ENCODE measurements around the gene ASIP. TPM values are rescaled to one million over a fixed set of nuclear protein-coding genes. Genes with fewer than 3 reads are reported as not detected.
"Not testable (repeated sequence)": the region's sequence is repeated elsewhere in the genome, so short reads cannot be mapped to it uniquely, and the experiment has no call there.

ASIP gene
- total RNA-seq, 1 experiment from 2014 or later = not detected

DNA sequence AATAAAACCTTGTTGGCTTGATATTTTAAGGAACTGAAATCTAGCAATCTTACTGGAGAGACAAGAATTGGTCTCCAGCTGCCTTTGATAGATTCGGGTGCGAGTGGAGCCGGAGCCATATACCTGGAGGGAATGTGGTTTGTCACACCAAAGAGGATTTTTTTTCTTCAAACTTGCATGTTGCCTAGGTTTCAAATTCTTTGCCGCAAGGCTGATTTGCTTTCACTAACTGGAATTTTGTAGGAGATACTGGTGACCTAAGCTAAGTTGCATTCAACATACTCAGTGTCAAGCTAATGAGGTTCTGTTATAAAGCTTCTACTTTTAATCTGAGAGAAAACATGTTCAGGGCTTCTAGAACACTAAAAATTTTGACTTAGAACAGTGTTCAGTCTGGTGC lies 39.7 kb upstream of the ASIP start:
- no peak for DNase-seq (ENCODE audit: unreplicated experiment)
- TF ChIP-seq, protein P1, sequence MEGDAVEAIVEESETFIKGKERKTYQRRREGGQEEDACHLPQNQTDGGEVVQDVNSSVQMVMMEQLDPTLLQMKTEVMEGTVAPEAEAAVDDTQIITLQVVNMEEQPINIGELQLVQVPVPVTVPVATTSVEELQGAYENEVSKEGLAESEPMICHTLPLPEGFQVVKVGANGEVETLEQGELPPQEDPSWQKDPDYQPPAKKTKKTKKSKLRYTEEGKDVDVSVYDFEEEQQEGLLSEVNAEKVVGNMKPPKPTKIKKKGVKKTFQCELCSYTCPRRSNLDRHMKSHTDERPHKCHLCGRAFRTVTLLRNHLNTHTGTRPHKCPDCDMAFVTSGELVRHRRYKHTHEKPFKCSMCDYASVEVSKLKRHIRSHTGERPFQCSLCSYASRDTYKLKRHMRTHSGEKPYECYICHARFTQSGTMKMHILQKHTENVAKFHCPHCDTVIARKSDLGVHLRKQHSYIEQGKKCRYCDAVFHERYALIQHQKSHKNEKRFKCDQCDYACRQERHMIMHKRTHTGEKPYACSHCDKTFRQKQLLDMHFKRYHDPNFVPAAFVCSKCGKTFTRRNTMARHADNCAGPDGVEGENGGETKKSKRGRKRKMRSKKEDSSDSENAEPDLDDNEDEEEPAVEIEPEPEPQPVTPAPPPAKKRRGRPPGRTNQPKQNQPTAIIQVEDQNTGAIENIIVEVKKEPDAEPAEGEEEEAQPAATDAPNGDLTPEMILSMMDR (IDR thresholded peaks at IDR 0.05; ENCODE audit: unreplicated experiment) = no peak
- ChIA-PET POLR2A (interaction anchor here (0.6 kb wide), 1 partner anchor 1672 kb away, joined by 3 read pairs; no protein-coding TSS in a partner anchor), CTCF (interaction anchor here (1.1 kb wide), 2 partner anchors 11 to 39 kb away, joined by 3 to 4 read pairs; no protein-coding TSS in a partner anchor)
- Mint-ChIP-seq H3K36me3 (ENCODE audit: insufficient read depth, unreplicated experiment) (no peaks in the 10 kb centered on the region), H3K4me3 (ENCODE audit: unreplicated experiment) (no peak overlapping the region), H3K27ac (ENCODE audit: low read depth, unreplicated experiment) (no peak overlapping the region), H3K4me1 (ENCODE audit: insufficient read depth, unreplicated experiment) (no peaks in the 10 kb centered on the region), H3K9me3 (ENCODE audit: unreplicated experiment) (no peaks in the 10 kb centered on the region), H3K27me3 (ENCODE audit: insufficient read depth, unreplicated experiment) (peaks cover 62% of the 10 kb centered on the region)
- intact Hi-C loops (cut with micrococcal nuclease) = no loop called here
- BruUV-seq (replicated peaks) = no TSS peak

DNA sequence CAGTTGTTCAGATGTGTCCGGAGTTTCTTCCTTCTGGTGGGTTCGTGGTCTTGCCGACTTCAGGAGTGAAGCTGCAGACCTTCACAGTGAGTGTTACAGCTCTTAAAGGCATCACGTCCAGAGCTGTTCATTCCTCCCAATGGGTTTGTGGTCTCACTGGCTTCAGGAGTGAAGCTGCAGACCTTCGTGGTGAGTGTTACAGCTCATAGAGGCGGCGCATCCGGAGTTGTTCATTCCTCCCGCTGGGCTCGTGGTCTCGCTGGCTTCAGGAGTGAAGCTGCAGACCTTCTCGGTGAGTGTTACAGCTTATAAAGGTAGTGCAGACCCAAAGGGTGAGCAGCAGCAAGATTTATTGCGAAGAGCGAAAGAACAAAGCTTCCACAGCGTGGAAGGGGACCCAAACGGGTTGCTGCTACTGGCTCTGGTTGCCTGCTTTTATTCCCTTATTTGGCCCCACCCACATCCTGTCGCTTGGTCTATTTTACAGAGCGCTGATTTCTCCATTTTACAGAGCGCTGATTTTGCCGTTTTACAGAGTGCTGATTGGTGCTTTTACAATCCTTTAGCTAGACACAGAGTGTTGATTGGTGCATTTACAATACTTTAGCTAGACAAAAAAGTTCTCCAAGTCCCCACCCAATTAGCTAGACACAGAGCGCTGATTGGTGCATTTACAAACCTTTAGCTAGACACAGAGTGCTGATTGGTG lies 35.9 kb upstream of the ASIP start:
- H3K4me3 Mint-ChIP-seq (ENCODE audit: unreplicated experiment); H3K36me3 Mint-ChIP-seq (ENCODE audit: insufficient read depth, unreplicated experiment); DNase-seq (ENCODE audit: unreplicated experiment); intact Hi-C loops (cut with micrococcal nuclease); BruUV-seq (replicated peaks); H3K27ac Mint-ChIP-seq (ENCODE audit: low read depth, unreplicated experiment); H3K9me3 Mint-ChIP-seq (ENCODE audit: unreplicated experiment); H3K4me1 Mint-ChIP-seq (ENCODE audit: insufficient read depth, unreplicated experiment): not testable (repeated sequence)
- CTCF ChIA-PET = interaction anchor here (0.8 to 0.9 kb wide), 2 partner anchors 15 to 27 kb away, joined by 3 to 6 read pairs; no protein-coding TSS in a partner anchor
- H3K27me3 Mint-ChIP-seq (ENCODE audit: insufficient read depth, unreplicated experiment) = peaks cover 27% of the 10 kb centered on the region
- POLR2A ChIA-PET = interaction anchor here (0.9 kb wide), 1 partner anchor 9 kb away, joined by 4 read pairs; no protein-coding TSS in a partner anchor

DNA sequence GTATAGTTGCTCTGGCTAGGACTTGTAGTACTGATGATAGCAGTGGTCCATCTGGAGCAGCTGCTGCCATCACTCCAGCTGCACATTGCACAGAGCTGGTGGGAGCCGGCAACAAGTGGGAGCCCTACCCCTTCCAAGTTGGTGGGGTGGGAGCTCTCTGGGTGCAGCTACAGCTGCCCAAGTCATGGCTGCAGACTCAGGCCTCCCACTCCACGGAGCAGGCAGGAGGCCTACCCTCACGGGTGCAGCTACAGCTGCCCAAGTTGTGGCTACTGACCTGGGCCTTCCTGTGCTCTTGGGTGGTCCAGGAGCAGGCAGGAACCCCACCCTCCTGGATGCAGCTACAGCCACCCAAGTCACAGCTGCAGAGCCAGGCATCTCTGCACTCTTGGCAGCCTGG lies 32.1 kb upstream of the ASIP start:
- TF ChIP-seq, protein P1 (IDR thresholded peaks at IDR 0.05; ENCODE audit: unreplicated experiment) = no peak
- H3K27ac Mint-ChIP-seq (ENCODE audit: low read depth, unreplicated experiment) = no peak overlapping the region
- H3K4me3 Mint-ChIP-seq (ENCODE audit: unreplicated experiment) = no peak overlapping the region
- POLR2A ChIA-PET = no interaction called here
- H3K4me1 Mint-ChIP-seq (ENCODE audit: insufficient read depth, unreplicated experiment) = no peaks in the 10 kb centered on the region
- no TSS peak for BruUV-seq (replicated peaks)
- intact Hi-C loops (cut with micrococcal nuclease) = no loop called here
- H3K27me3 Mint-ChIP-seq (ENCODE audit: insufficient read depth, unreplicated experiment) = no peaks in the 10 kb centered on the region
- CTCF ChIA-PET = interaction anchor here (1.0 to 1.3 kb wide), 2 partner anchors 18 kb away, joined by 5 read pairs; no protein-coding TSS in a partner anchor
- DNase-seq (ENCODE audit: unreplicated experiment) = no peak
- no peaks in the 10 kb centered on the region for H3K36me3 Mint-ChIP-seq (ENCODE audit: insufficient read depth, unreplicated experiment)
- H3K9me3 Mint-ChIP-seq (ENCODE audit: unreplicated experiment) = peaks cover 7% of the 10 kb centered on the region

DNA sequence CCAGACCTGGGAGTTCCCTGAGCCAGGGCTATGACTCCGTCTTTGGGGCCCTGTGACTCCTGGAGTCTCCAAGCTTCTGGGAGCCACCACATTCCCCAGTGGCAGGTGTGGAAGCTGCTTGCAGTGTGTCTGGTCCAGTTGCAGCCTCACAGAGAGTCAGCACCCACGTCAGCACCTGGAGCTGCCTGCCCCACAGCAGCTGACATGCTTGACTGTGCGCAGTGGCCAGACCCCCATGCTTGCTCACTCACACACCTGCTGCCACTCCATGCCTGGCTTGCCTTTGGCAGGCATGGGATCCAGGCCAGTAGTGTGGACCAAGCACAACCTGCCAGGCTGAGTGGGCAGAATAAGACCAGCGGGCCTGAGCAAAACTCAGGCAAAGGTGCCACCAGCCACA lies 31.0 kb upstream of the ASIP start:
- Mint-ChIP-seq H3K36me3 (ENCODE audit: insufficient read depth, unreplicated experiment) (no peaks in the 10 kb centered on the region), H3K27me3 (ENCODE audit: insufficient read depth, unreplicated experiment) (no peaks in the 10 kb centered on the region), H3K4me1 (ENCODE audit: insufficient read depth, unreplicated experiment) (no peaks in the 10 kb centered on the region), H3K9me3 (ENCODE audit: unreplicated experiment) (peaks cover 7% of the 10 kb centered on the region), H3K27ac (ENCODE audit: low read depth, unreplicated experiment) (no peak overlapping the region), H3K4me3 (ENCODE audit: unreplicated experiment) (no peak overlapping the region)
- no peak for DNase-seq (ENCODE audit: unreplicated experiment)
- no TSS peak for BruUV-seq (replicated peaks)
- TF ChIP-seq, protein P1 (IDR thresholded peaks at IDR 0.05; ENCODE audit: unreplicated experiment) = no peak
- ChIA-PET POLR2A (no interaction called here), CTCF (interaction anchor here (1.3 kb wide), 1 partner anchor 19 kb away, joined by 5 read pairs; no protein-coding TSS in a partner anchor)
- intact Hi-C loops (cut with micrococcal nuclease) = no loop called here
